Measurements from ENCODE around the gene RPS6KA5.

Gene RPS6KA5

GRCh38 chr14:90807060-90807459, 253.4 kb downstream of the RPS6KA5 start:
- H3K27ac ChIP-seq: peak overlapping the region; percentile 100
- TF ChIP-seq CTCF (IDR thresholded peaks at IDR 0.05; ENCODE audit: low read depth, low read length): no peak
- H3K36me3 ChIP-seq: peaks cover 5% of the 10 kb centered on the region
- H3K27me3 ChIP-seq (ENCODE audit: insufficient read depth, low read depth, severe bottlenecking): no peaks in the 10 kb centered on the region
- no peak overlapping the region for H3K4me3 ChIP-seq (ENCODE audit: low read depth, low read length)
- no peaks in the 10 kb centered on the region for H3K9me3 ChIP-seq (ENCODE audit: severe bottlenecking)
- DNase-seq: no peak

GRCh38 chr14:90805662-90806540, 254.5 kb downstream of the RPS6KA5 start:
- H3K9me3 ChIP-seq (ENCODE audit: severe bottlenecking): no peaks in the 10 kb centered on the region
- no peak for TF ChIP-seq CTCF (IDR thresholded peaks at IDR 0.05; ENCODE audit: low read depth, low read length)
- no peak overlapping the region for H3K4me3 ChIP-seq (ENCODE audit: low read depth, low read length)
- peaks cover 13% of the 10 kb centered on the region for H3K36me3 ChIP-seq
- H3K27ac ChIP-seq: peak overlapping the region; percentile 100
- no peaks in the 10 kb centered on the region for H3K27me3 ChIP-seq (ENCODE audit: insufficient read depth, low read depth, severe bottlenecking)
- DNase-seq: no peak

GRCh38 chr14:90805084-90805391, 255.4 kb downstream of the RPS6KA5 start:
- H3K27me3 ChIP-seq (ENCODE audit: insufficient read depth, low read depth, severe bottlenecking): no peaks in the 10 kb centered on the region
- DNase-seq: no peak
- H3K9me3 ChIP-seq (ENCODE audit: severe bottlenecking): no peaks in the 10 kb centered on the region
- H3K4me3 ChIP-seq (ENCODE audit: low read depth, low read length): no peak overlapping the region
- H3K27ac ChIP-seq: 0 out of 2 replicates have a peak overlapping the region, but pooled peaks have one; percentile 100
- H3K36me3 ChIP-seq: peaks cover 13% of the 10 kb centered on the region
- TF ChIP-seq CTCF (IDR thresholded peaks at IDR 0.05; ENCODE audit: low read depth, low read length): no peak

- Histone ChIP-seq H3K27me3 (ENCODE audit: insufficient read depth, low read depth, severe bottlenecking) (no peaks in the 10 kb centered on the region), H3K4me3 (ENCODE audit: low read depth, low read length) (no peak overlapping the region), H3K9me3 (ENCODE audit: severe bottlenecking) (no peaks in the 10 kb centered on the region), H3K27ac (0 out of 2 replicates have a peak overlapping the region, but pooled peaks have one; percentile 8), H3K36me3 (peaks cover 13% of the 10 kb centered on the region)
- no peak for DNase-seq
- TF ChIP-seq CTCF (IDR thresholded peaks at IDR 0.05; ENCODE audit: low read depth, low read length): no peak
Observed at GRCh38 chr14:90804292-90805083, 256.0 kb downstream of the RPS6KA5 start.

GRCh38 chr14:90803249-90803648, 257.2 kb downstream of the RPS6KA5 start:
- H3K27me3 ChIP-seq (ENCODE audit: insufficient read depth, low read depth, severe bottlenecking): no peaks in the 10 kb centered on the region
- no peak for DNase-seq
- H3K9me3 ChIP-seq (ENCODE audit: severe bottlenecking): no peaks in the 10 kb centered on the region
- TF ChIP-seq CTCF (IDR thresholded peaks at IDR 0.05; ENCODE audit: low read depth, low read length): no peak
- H3K36me3 ChIP-seq: peaks cover 11% of the 10 kb centered on the region
- H3K27ac ChIP-seq: no peak overlapping the region
- H3K4me3 ChIP-seq (ENCODE audit: low read depth, low read length): no peak overlapping the region

All from WERI-Rb-1 (cell line).